OCI-LY1 (cell line): Measurements from ENCODE around the gene MLF2.

ENCODE experiments used
- H2AFZ ChIP-seq: fragments of 200-600 bp; sonication (generic), shearing (Covaris generic); 2 replicates; pipeline ENCODE4 v1.6.0; 2014; ENCODE audit warnings: antibody characterized with exemption, mild to moderate bottlenecking, low read length
- H3F3A ChIP-seq: fragments of 200-600 bp; sonication (generic), shearing (Covaris generic); 2 replicates; pipeline ENCODE4 v1.6.0; 2014; ENCODE audit warnings: mild to moderate bottlenecking, antibody characterized with exemption, low read length, moderate library complexity; ENCODE audit not compliant: insufficient read depth
- H3K27ac ChIP-seq: fragments of 200-600 bp; sonication (generic); 2 replicates; pipeline ENCODE4 v1.5.1; 2014; ENCODE audit warnings: low read length, mixed run types, mild to moderate bottlenecking, low read depth; ENCODE audit not compliant: poor library complexity, severe bottlenecking
- H3K27me3 ChIP-seq: fragments of 200-600 bp; sonication (generic); 2 replicates; pipeline ENCODE4 v1.6.0; 2014; ENCODE audit warnings: antibody characterized with exemption, mild to moderate bottlenecking, low read length, moderate library complexity; ENCODE audit not compliant: insufficient read depth
- H3K36me3 ChIP-seq: fragments of 200-600 bp; sonication (generic); 2 replicates; pipeline ENCODE4 v1.6.1; 2014; ENCODE audit warnings: mild to moderate bottlenecking, antibody characterized with exemption, low read length, moderate library complexity, mixed read lengths; ENCODE audit not compliant: insufficient read depth
- H3K4me1 ChIP-seq: fragments of 200-600 bp; sonication (generic); 2 replicates; pipeline ENCODE4 v1.5.1; 2014; ENCODE audit warnings: mild to moderate bottlenecking, low read length, moderate library complexity; ENCODE audit not compliant: insufficient read depth, severe bottlenecking
- H3K4me2 ChIP-seq: fragments of 200-600 bp; sonication (generic), shearing (Covaris generic); 2 replicates; pipeline ENCODE4 v1.6.1; 2014; ENCODE audit warnings: low read length
- H3K4me3 ChIP-seq: fragments of 200-600 bp; sonication (generic); 2 replicates; pipeline ENCODE4 v1.5.1; 2014; ENCODE audit warnings: low read length, low read depth, mild to moderate bottlenecking, mixed read lengths; ENCODE audit not compliant: poor library complexity, severe bottlenecking
- H3K79me2 ChIP-seq: fragments of 200-600 bp; shearing (Covaris generic); 2 replicates; pipeline ENCODE4 v1.6.1; 2016; ENCODE audit warnings: mixed run types, low read length, mixed read lengths; ENCODE audit not compliant: insufficient read depth
- H3K9ac ChIP-seq: fragments of 200-600 bp; sonication (generic), shearing (Covaris generic); 2 replicates; pipeline ENCODE4 v1.6.1; 2014; ENCODE audit warnings: mild to moderate bottlenecking, low read length, mixed read lengths
- H3K9me2 ChIP-seq: fragments of 200-600 bp; sonication (generic), shearing (Covaris generic); 2 replicates; pipeline ENCODE4 v1.6.1; 2014; ENCODE audit warnings: low read depth, mild to moderate bottlenecking, low read length, mixed read lengths
- H3K9me3 ChIP-seq: fragments of 200-600 bp; shearing (Covaris generic); 2 replicates; pipeline ENCODE4 v1.6.1; 2014; ENCODE audit warnings: low read length, mixed read lengths
- H4K20me1 ChIP-seq: fragments of 200-600 bp; sonication (generic), shearing (Covaris generic); 2 replicates; pipeline ENCODE4 v1.6.0; 2016; ENCODE audit warnings: mild to moderate bottlenecking, low read length; ENCODE audit not compliant: insufficient read depth
- CTCF ChIP-seq: fragments of 200-600 bp; sonication (generic), shearing (Covaris generic); IDR thresholded peaks from 2 replicates; pipeline ENCODE4 v1.5.1; 2017; ENCODE audit warnings: mild to moderate bottlenecking, antibody characterized with exemption, low read length, moderate library complexity, mixed read lengths
- EZH2 ChIP-seq: fragments of 200-600 bp; sonication (generic), shearing (Covaris generic); IDR thresholded peaks from 2 replicates; pipeline ENCODE4 v1.8.0; 2017; ENCODE audit warnings: borderline replicate concordance, mixed run types, mild to moderate bottlenecking, antibody characterized with exemption, low read length, moderate library complexity, mixed read lengths

The MLF2 gene

GRCh38 chr12:6795088-6795487, 42.1 kb upstream of the MLF2 start:
- no peaks in the 10 kb centered on the region for H3K79me2 ChIP-seq
- no peaks in the 10 kb centered on the region for H3K36me3 ChIP-seq
- no peak for TF ChIP-seq CTCF
- TF ChIP-seq EZH2: no peak
- no peak overlapping the region for H3K27ac ChIP-seq
- no peaks in the 10 kb centered on the region for H3F3A ChIP-seq
- H3K4me2 ChIP-seq: no peak overlapping the region
- H3K4me1 ChIP-seq: no peaks in the 10 kb centered on the region
- no peak overlapping the region for H3K4me3 ChIP-seq
- no peaks in the 10 kb centered on the region for H3K9me3 ChIP-seq
- no peaks in the 10 kb centered on the region for H4K20me1 ChIP-seq
- H3K9me2 ChIP-seq: no peaks in the 10 kb centered on the region
- H3K27me3 ChIP-seq: peaks cover 9% of the 10 kb centered on the region
- no peak overlapping the region for H3K9ac ChIP-seq
- no peak overlapping the region for H2AFZ ChIP-seq

- H3K27me3 ChIP-seq: peaks cover 12% of the 10 kb centered on the region
- no peaks in the 10 kb centered on the region for H3K79me2 ChIP-seq
- H3K36me3 ChIP-seq: no peaks in the 10 kb centered on the region
- no peaks in the 10 kb centered on the region for H3F3A ChIP-seq
- TF ChIP-seq EZH2: no peak
- TF ChIP-seq CTCF: no peak
- no peak overlapping the region for H2AFZ ChIP-seq
- H3K9me3 ChIP-seq: no peaks in the 10 kb centered on the region
- H3K4me2 ChIP-seq: no peak overlapping the region
- H4K20me1 ChIP-seq: no peaks in the 10 kb centered on the region
- H3K4me1 ChIP-seq: no peaks in the 10 kb centered on the region
- H3K9me2 ChIP-seq: no peaks in the 10 kb centered on the region
- no peak overlapping the region for H3K27ac ChIP-seq
- H3K4me3 ChIP-seq: no peak overlapping the region
- H3K9ac ChIP-seq: no peak overlapping the region
Observed at GRCh38 chr12:6792522-6793201, 39.7 kb upstream of the MLF2 start.

DNA sequence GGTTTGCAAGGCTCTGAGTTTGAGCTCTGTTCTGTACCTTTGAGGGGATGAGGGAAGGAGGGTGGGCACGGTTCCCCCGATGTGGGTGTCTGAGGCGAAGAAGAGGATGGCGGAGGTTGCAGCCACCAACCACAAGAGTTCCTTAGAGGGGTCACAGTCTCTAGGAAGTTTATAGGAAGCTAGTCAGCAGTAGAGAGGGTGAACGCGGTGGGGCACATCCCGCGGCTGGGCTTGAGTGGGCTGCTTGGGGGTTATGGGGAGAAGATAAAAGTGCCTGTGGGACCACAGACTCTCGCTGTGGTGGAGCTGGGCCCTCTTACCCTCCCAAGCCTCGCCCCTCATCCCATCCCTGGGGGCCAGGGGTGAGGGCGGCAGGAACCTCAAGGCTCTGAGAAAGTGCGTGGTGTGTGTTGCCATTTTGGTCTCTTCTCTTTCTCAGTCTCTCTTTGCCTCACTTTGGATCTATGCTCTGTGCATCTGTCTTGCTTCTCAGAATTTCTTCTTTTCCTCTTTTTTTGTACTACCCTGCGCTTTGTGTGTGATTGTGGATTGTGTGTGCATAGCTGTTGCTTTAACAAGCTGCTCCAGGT, 39.1 kb upstream of the MLF2 start:
- TF ChIP-seq CTCF: no peak
- TF ChIP-seq EZH2: no peak
- Histone ChIP-seq H2AFZ (no peak overlapping the region), H3F3A (no peaks in the 10 kb centered on the region), H3K4me1 (no peaks in the 10 kb centered on the region), H3K27me3 (peaks cover 12% of the 10 kb centered on the region), H3K9ac (no peak overlapping the region), H4K20me1 (no peaks in the 10 kb centered on the region), H3K36me3 (no peaks in the 10 kb centered on the region), H3K4me3 (no peak overlapping the region), H3K9me2 (no peaks in the 10 kb centered on the region), H3K4me2 (no peak overlapping the region), H3K9me3 (no peaks in the 10 kb centered on the region), H3K79me2 (no peaks in the 10 kb centered on the region), H3K27ac (no peak overlapping the region)
